ENCODE data around the gene YWHAB.

GRCh38 chr20:44910690-44911262, 25.3 kb downstream of the YWHAB start:
- TF ChIP-seq CTCF (IDR thresholded peaks at IDR 0.05) = no peak
- no peak for TF ChIP-seq POLR2A (IDR thresholded peaks at IDR 0.05)
